ENCODE results near the gene CXCR3. TPM values are rescaled to one million over a fixed set of nuclear protein-coding genes. Genes with fewer than 3 reads are reported as not detected.

Gene CXCR3
- total RNA-seq, 1 experiment from 2014 or later = not detected

DNA sequence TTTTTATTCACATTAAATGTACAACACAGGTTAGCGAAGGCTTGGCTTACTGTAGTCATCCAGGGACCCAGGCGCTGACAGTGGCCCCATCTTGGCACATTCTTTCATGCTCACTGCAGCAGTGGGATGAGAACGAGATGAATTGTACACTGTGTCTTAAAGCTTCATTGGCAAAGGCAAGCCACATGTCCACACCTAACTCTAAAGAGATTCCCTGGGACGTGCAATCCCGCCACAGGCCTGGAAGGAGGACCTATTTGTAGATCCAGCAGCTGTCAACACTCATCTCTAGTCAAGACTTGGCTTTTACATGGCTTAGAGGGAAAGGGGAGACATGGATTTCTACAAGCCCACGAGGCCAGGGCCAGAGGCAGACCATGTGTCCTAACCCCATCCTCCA lies 16.1 kb upstream of the CXCR3 start:
- Mint-ChIP-seq H3K27ac (ENCODE audit: unreplicated experiment) (no peak overlapping the region), H3K9me3 (ENCODE audit: low read depth, unreplicated experiment) (no peaks in the 10 kb centered on the region), H3K4me3 (ENCODE audit: low read depth, unreplicated experiment) (no peak overlapping the region), H3K27me3 (ENCODE audit: unreplicated experiment) (no peaks in the 10 kb centered on the region), H3K4me1 (ENCODE audit: low read depth, unreplicated experiment) (no peaks in the 10 kb centered on the region), H3K36me3 (ENCODE audit: insufficient read depth, unreplicated experiment) (no peaks in the 10 kb centered on the region)
- BruUV-seq (replicated peaks) = no TSS peak
- DNase-seq = no peak
- no peak for TF ChIP-seq CTCF (IDR thresholded peaks at IDR 0.05; ENCODE audit: unreplicated experiment)
- intact Hi-C loops (cut with micrococcal nuclease; ENCODE audit: unreplicated experiment) = no loop called here
- CTCF ChIA-PET = no interaction called here

DNA sequence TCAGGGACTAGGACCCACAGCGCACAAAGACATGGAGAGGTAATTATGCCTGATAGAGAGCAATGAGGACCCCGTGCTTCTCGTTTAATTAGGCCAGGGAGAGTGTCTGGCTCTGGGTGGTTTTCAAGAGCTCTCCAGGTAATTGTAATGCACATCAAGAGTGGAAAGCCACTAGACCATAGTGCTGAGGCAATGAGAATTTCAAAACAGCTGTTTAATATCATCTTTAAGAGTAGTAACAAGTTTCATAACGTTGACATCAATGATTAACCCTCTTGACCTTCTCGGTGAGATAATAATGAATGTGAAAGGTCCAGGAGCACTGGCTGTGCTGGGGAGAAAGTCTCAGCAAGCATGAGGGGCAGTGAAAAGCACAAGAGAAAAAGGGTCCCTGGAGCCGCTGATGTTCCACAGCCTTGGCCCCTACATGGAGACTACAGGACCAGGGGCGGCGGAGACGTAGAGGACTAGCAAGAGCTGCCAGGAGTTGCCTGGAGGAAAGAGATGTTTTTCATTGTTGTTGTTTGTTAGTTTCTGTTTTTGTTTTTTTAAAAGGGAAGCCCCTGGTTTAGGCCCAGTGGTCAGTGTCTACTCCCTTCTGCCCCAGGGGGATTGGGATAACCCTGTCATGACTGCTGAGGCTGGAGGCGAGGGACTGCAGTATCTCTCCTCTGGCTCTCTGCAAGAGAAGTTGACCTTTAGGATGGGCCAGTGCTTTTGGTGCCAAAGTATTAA lies 14.8 kb upstream of the CXCR3 start:
- intact Hi-C loops (cut with micrococcal nuclease; ENCODE audit: unreplicated experiment) = no loop called here
- Mint-ChIP-seq H3K9me3 (ENCODE audit: low read depth, unreplicated experiment) (no peaks in the 10 kb centered on the region), H3K4me3 (ENCODE audit: low read depth, unreplicated experiment) (no peak overlapping the region), H3K4me1 (ENCODE audit: low read depth, unreplicated experiment) (no peaks in the 10 kb centered on the region), H3K27ac (ENCODE audit: unreplicated experiment) (no peak overlapping the region), H3K27me3 (ENCODE audit: unreplicated experiment) (no peaks in the 10 kb centered on the region), H3K36me3 (ENCODE audit: insufficient read depth, unreplicated experiment) (no peaks in the 10 kb centered on the region)
- DNase-seq = no peak
- BruUV-seq (replicated peaks) = no TSS peak
- TF ChIP-seq CTCF (IDR thresholded peaks at IDR 0.05; ENCODE audit: unreplicated experiment) = no peak
- CTCF ChIA-PET = no interaction called here

DNA sequence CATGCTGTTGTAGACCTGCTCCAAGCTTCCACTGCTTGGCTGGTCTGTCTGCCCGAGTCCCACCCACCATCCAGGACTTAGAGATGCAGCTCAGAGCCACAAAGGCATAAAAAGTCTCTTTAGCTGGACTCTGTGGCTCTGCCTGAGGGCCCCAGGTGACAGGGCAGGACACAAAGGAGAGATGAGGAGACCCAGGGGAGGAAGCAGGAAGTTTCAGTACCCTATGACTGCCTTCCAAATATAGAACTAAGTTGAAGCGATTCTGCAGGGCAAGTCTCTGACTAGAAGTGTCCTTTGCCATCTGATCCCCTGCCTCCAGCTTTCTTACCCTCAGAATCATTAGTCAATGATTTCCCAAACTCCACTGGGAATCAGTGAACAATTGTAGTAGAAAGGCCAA lies 11.2 kb upstream of the CXCR3 start:
- CTCF ChIA-PET = no interaction called here
- no TSS peak for BruUV-seq (replicated peaks)
- no peaks in the 10 kb centered on the region for H3K36me3 Mint-ChIP-seq (ENCODE audit: insufficient read depth, unreplicated experiment)
- H3K4me3 Mint-ChIP-seq (ENCODE audit: low read depth, unreplicated experiment) = no peak overlapping the region
- intact Hi-C loops (cut with micrococcal nuclease; ENCODE audit: unreplicated experiment) = no loop called here
- no peaks in the 10 kb centered on the region for H3K27me3 Mint-ChIP-seq (ENCODE audit: unreplicated experiment)
- DNase-seq = no peak
- no peaks in the 10 kb centered on the region for H3K9me3 Mint-ChIP-seq (ENCODE audit: low read depth, unreplicated experiment)
- H3K4me1 Mint-ChIP-seq (ENCODE audit: low read depth, unreplicated experiment) = no peaks in the 10 kb centered on the region
- TF ChIP-seq CTCF (IDR thresholded peaks at IDR 0.05; ENCODE audit: unreplicated experiment) = no peak
- H3K27ac Mint-ChIP-seq (ENCODE audit: unreplicated experiment) = no peak overlapping the region

DNA sequence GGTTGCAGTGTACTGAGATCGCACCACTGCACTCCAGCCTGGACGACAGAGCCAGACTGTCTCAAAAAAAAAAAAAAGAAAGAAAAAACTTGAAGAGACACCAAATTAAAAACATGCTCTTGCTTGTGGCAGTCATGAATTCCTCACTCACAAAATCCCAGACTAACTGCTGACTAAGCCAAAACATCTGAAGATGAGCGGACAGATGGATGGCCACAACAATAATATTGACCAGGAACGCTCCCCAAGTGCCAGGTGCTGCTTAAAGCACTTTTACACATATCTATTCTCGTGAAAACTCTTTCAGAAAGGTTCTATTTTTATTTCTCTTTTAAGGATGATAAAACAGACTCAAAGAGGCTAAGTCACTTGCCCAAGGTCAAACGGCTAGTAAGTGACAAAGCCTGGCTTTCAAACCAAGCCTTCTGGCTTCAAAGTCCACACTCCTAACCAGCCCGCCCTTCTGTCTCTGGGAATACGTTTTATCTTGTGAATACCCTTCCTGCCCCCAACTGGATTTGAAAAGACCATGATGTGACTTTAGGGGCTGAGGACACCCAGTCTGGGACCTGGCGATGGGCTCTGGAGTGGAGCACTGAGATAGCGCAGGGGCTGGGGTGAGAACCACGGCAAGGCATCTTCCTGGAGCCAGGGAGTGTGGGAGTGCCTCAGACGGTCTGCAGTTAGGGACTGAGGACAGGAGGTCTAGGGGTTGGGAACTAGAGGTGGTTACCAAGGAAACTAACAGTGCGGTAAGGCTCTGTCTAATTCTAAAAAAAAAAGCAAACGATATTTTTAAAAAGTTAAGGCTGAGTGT lies 9.5 kb upstream of the CXCR3 start:
- intact Hi-C loops (cut with micrococcal nuclease; ENCODE audit: unreplicated experiment) = no loop called here
- H3K4me1 Mint-ChIP-seq (ENCODE audit: low read depth, unreplicated experiment) = no peaks in the 10 kb centered on the region
- H3K4me3 Mint-ChIP-seq (ENCODE audit: low read depth, unreplicated experiment) = no peak overlapping the region
- no peaks in the 10 kb centered on the region for H3K9me3 Mint-ChIP-seq (ENCODE audit: low read depth, unreplicated experiment)
- H3K27ac Mint-ChIP-seq (ENCODE audit: unreplicated experiment) = no peak overlapping the region
- CTCF ChIA-PET = no interaction called here
- H3K36me3 Mint-ChIP-seq (ENCODE audit: insufficient read depth, unreplicated experiment) = peaks cover 6% of the 10 kb centered on the region
- DNase-seq = no peak
- TF ChIP-seq CTCF (IDR thresholded peaks at IDR 0.05; ENCODE audit: unreplicated experiment) = no peak
- no peaks in the 10 kb centered on the region for H3K27me3 Mint-ChIP-seq (ENCODE audit: unreplicated experiment)
- BruUV-seq (replicated peaks) = no TSS peak

Measured in Calu3 (cell line).